Measurements from ENCODE around the gene CHID1.

Gene CHID1

GRCh38 chr11:870127-870413, 40.5 kb downstream of the CHID1 start:
- no peak for ATAC-seq
- H3K27me3 Mint-ChIP-seq: no peaks in the 10 kb centered on the region
- no peaks in the 10 kb centered on the region for H3K4me1 Mint-ChIP-seq
- no peaks in the 10 kb centered on the region for H3K9me3 Mint-ChIP-seq
- H3K27ac Mint-ChIP-seq: no peak overlapping the region
- no peak overlapping the region for H3K4me3 Mint-ChIP-seq
- peaks cover 18% of the 10 kb centered on the region for H3K36me3 Mint-ChIP-seq

- ATAC-seq: no peak
- Mint-ChIP-seq H3K4me1 (no peaks in the 10 kb centered on the region), H3K36me3 (peaks cover 15% of the 10 kb centered on the region)
Observed at GRCh38 chr11:869399-870126, 41.0 kb downstream of the CHID1 start.

GRCh38 chr11:868802-869201, 41.8 kb downstream of the CHID1 start:
- H3K27me3 Mint-ChIP-seq: no peaks in the 10 kb centered on the region
- H3K36me3 Mint-ChIP-seq: peaks cover 9% of the 10 kb centered on the region
- ATAC-seq: no peak
- no peaks in the 10 kb centered on the region for H3K4me1 Mint-ChIP-seq
- no peak overlapping the region for H3K27ac Mint-ChIP-seq
- no peaks in the 10 kb centered on the region for H3K9me3 Mint-ChIP-seq
- H3K4me3 Mint-ChIP-seq: no peak overlapping the region

More at GRCh38 chr11:869399-870126, 41.0 kb downstream of the CHID1 start:
- no peak overlapping the region for H3K4me3 Mint-ChIP-seq
- no peaks in the 10 kb centered on the region for H3K27me3 Mint-ChIP-seq
- H3K27ac Mint-ChIP-seq: no peak overlapping the region
- H3K9me3 Mint-ChIP-seq: no peaks in the 10 kb centered on the region

GRCh38 chr11:868394-868793, 42.2 kb downstream of the CHID1 start:
- Mint-ChIP-seq H3K36me3 (peaks cover 5% of the 10 kb centered on the region), H3K9me3 (no peaks in the 10 kb centered on the region), H3K4me1 (no peaks in the 10 kb centered on the region), H3K27ac (no peak overlapping the region), H3K4me3 (no peak overlapping the region), H3K27me3 (no peaks in the 10 kb centered on the region)
- no peak for ATAC-seq

- no peak overlapping the region for H3K27ac Mint-ChIP-seq
- no peaks in the 10 kb centered on the region for H3K27me3 Mint-ChIP-seq
- ATAC-seq: no peak
- H3K4me3 Mint-ChIP-seq: no peak overlapping the region
- H3K4me1 Mint-ChIP-seq: no peaks in the 10 kb centered on the region
- no peaks in the 10 kb centered on the region for H3K36me3 Mint-ChIP-seq
- H3K9me3 Mint-ChIP-seq: no peaks in the 10 kb centered on the region
Observed at GRCh38 chr11:867856-868358, 42.7 kb downstream of the CHID1 start.

GRCh38 chr11:866481-866880, 44.1 kb downstream of the CHID1 start:
- ATAC-seq: no peak
- no peaks in the 10 kb centered on the region for H3K4me1 Mint-ChIP-seq
- no peaks in the 10 kb centered on the region for H3K36me3 Mint-ChIP-seq
- H3K9me3 Mint-ChIP-seq: no peaks in the 10 kb centered on the region
- H3K27me3 Mint-ChIP-seq: peaks cover 6% of the 10 kb centered on the region
- no peak overlapping the region for H3K27ac Mint-ChIP-seq
- H3K4me3 Mint-ChIP-seq: no peak overlapping the region

GRCh38 chr11:865462-866430, 44.9 kb downstream of the CHID1 start:
- ATAC-seq: no peak
- Mint-ChIP-seq H3K36me3 (no peaks in the 10 kb centered on the region), H3K4me1 (no peaks in the 10 kb centered on the region), H3K4me3 (no peak overlapping the region), H3K9me3 (no peaks in the 10 kb centered on the region), H3K27me3 (peaks cover 13% of the 10 kb centered on the region), H3K27ac (no peak overlapping the region)

GRCh38 chr11:864898-865297, 45.7 kb downstream of the CHID1 start:
- Mint-ChIP-seq H3K4me3 (no peak overlapping the region), H3K27me3 (peaks cover 22% of the 10 kb centered on the region), H3K36me3 (no peaks in the 10 kb centered on the region), H3K27ac (no peak overlapping the region), H3K4me1 (no peaks in the 10 kb centered on the region), H3K9me3 (no peaks in the 10 kb centered on the region)
- no peak for ATAC-seq

GRCh38 chr11:863910-864827, 46.4 kb downstream of the CHID1 start:
- Mint-ChIP-seq H3K27ac (no peak overlapping the region), H3K4me1 (no peaks in the 10 kb centered on the region), H3K9me3 (no peaks in the 10 kb centered on the region), H3K4me3 (no peak overlapping the region), H3K36me3 (no peaks in the 10 kb centered on the region), H3K27me3 (peaks cover 29% of the 10 kb centered on the region)
- no peak for ATAC-seq

GRCh38 chr11:863023-863909, 47.3 kb downstream of the CHID1 start:
- Mint-ChIP-seq H3K4me1 (no peaks in the 10 kb centered on the region), H3K36me3 (no peaks in the 10 kb centered on the region), H3K27me3 (peaks cover 38% of the 10 kb centered on the region), H3K9me3 (no peaks in the 10 kb centered on the region), H3K27ac (no peak overlapping the region), H3K4me3 (no peak overlapping the region)
- ATAC-seq: no peak

- H3K4me1 Mint-ChIP-seq: no peaks in the 10 kb centered on the region
- no peak overlapping the region for H3K4me3 Mint-ChIP-seq
- H3K27me3 Mint-ChIP-seq: peaks cover 44% of the 10 kb centered on the region
- no peaks in the 10 kb centered on the region for H3K9me3 Mint-ChIP-seq
- H3K27ac Mint-ChIP-seq: no peak overlapping the region
- no peak for ATAC-seq
- no peaks in the 10 kb centered on the region for H3K36me3 Mint-ChIP-seq
Observed at GRCh38 chr11:862696-863022, 48.0 kb downstream of the CHID1 start.

GRCh38 chr11:862081-862661, 48.4 kb downstream of the CHID1 start:
- Mint-ChIP-seq H3K9me3 (no peaks in the 10 kb centered on the region), H3K4me3 (no peak overlapping the region), H3K27me3 (peaks cover 49% of the 10 kb centered on the region), H3K36me3 (no peaks in the 10 kb centered on the region), H3K4me1 (peaks cover under 1% of the 10 kb centered on the region), H3K27ac (no peak overlapping the region)
- no peak for ATAC-seq

GRCh38 chr11:861105-861479, 49.5 kb downstream of the CHID1 start:
- Mint-ChIP-seq H3K27me3 (peaks cover 57% of the 10 kb centered on the region), H3K27ac (no peak overlapping the region), H3K4me3 (no peak overlapping the region), H3K4me1 (peaks cover 6% of the 10 kb centered on the region), H3K36me3 (no peaks in the 10 kb centered on the region), H3K9me3 (no peaks in the 10 kb centered on the region)
- ATAC-seq: no peak
